H9 (cell line): ENCODE measurements around the gene ACBD3. TPM values are rescaled to one million over a fixed set of nuclear protein-coding genes. Genes with fewer than 3 reads are reported as not detected.

Experiments
- DNase-seq: peaks from one replicate; pipeline ENCODE4 v3.0.0-alpha.2; 2017
- H2AFZ ChIP-seq: one replicate; pipeline ENCODE4 v1.6.1; 2013; ENCODE audit warnings: mild to moderate bottlenecking, low read length, control low read depth, moderate library complexity
- H2AK5ac ChIP-seq: 2 replicates; pipeline ENCODE4 v1.6.1; 2013; ENCODE audit warnings: low read length, control low read depth, mixed read lengths; ENCODE audit not compliant: insufficient read length
- H2BK120ac ChIP-seq: one replicate; pipeline ENCODE4 v1.6.1; 2013; ENCODE audit warnings: low read depth, mild to moderate bottlenecking, low read length, control low read depth, inconsistent platforms; ENCODE audit not compliant: poor library complexity, severe bottlenecking
- H2BK12ac ChIP-seq: 2 replicates; pipeline ENCODE4 v1.6.1; 2013; ENCODE audit warnings: low read length, control low read depth, mixed read lengths, low read depth; ENCODE audit not compliant: insufficient read length
- H2BK15ac ChIP-seq: 2 replicates; pipeline ENCODE4 v1.6.1; 2013; ENCODE audit warnings: low read depth, low read length, control low read depth
- H2BK20ac ChIP-seq: one replicate; pipeline ENCODE4 v1.6.1; 2013; ENCODE audit warnings: low read depth, mild to moderate bottlenecking, low read length, control low read depth, inconsistent platforms; ENCODE audit not compliant: poor library complexity, severe bottlenecking
- H2BK5ac ChIP-seq: 2 replicates; pipeline ENCODE4 v1.6.1; 2013; ENCODE audit warnings: low read length, control low read depth, mixed read lengths; ENCODE audit not compliant: insufficient read length
- H3K14ac ChIP-seq: 2 replicates; pipeline ENCODE4 v1.6.1; 2013; ENCODE audit warnings: low read length, control low read depth; ENCODE audit not compliant: insufficient read depth
- H3K18ac ChIP-seq: 2 replicates; pipeline ENCODE4 v1.6.1; 2013; ENCODE audit warnings: low read depth, mild to moderate bottlenecking, mixed read lengths, low read length, control low read depth; ENCODE audit not compliant: insufficient read length
- H3K23ac ChIP-seq: 2 replicates; pipeline ENCODE4 v1.6.1; 2013; ENCODE audit warnings: low read length, control low read depth, mixed read lengths, low read depth; ENCODE audit not compliant: insufficient read length
- H3K23me2 ChIP-seq: 2 replicates; pipeline ENCODE4 v1.6.1; 2013; ENCODE audit warnings: low read depth, mild to moderate bottlenecking, mixed read lengths, low read length, control low read depth; ENCODE audit not compliant: insufficient read length, poor library complexity, severe bottlenecking
- H3K27ac ChIP-seq: 2 replicates; pipeline ENCODE4 v1.5.1; 2013; ENCODE audit warnings: low read length, control low read depth, mixed read lengths, low read depth; ENCODE audit not compliant: insufficient read length
- H3K27me3 ChIP-seq: 2 replicates; pipeline ENCODE4 v1.6.1; 2013; ENCODE audit warnings: low read length, control low read depth, inconsistent platforms; ENCODE audit not compliant: insufficient read depth
- H3K4ac ChIP-seq: 2 replicates; pipeline ENCODE4 v1.6.1; 2013; ENCODE audit warnings: low read depth, mild to moderate bottlenecking, control low read depth, inconsistent platforms, low read length, moderate library complexity
- H3K4me1 ChIP-seq: 2 replicates; pipeline ENCODE4 v1.6.1; 2013; ENCODE audit warnings: low read length, control low read depth, inconsistent platforms; ENCODE audit not compliant: insufficient read depth
- H3K4me2 ChIP-seq: 2 replicates; pipeline ENCODE4 v1.6.1; 2013; ENCODE audit warnings: low read length, control low read depth, mixed read lengths; ENCODE audit not compliant: insufficient read length, insufficient read depth
- H3K56ac ChIP-seq: 2 replicates; pipeline ENCODE4 v1.6.1; 2013; ENCODE audit warnings: low read depth, mild to moderate bottlenecking, mixed read lengths, low read length, control low read depth; ENCODE audit not compliant: insufficient read length
- H3K79me1 ChIP-seq: 2 replicates; pipeline ENCODE4 v1.6.1; 2013; ENCODE audit warnings: low read depth, mild to moderate bottlenecking, moderate library complexity, low read length, control low read depth, inconsistent platforms; ENCODE audit not compliant: insufficient read depth, poor library complexity, severe bottlenecking
- H3K79me2 ChIP-seq: 2 replicates; pipeline ENCODE4 v1.6.1; 2013; ENCODE audit warnings: low read length, control low read depth, inconsistent platforms; ENCODE audit not compliant: insufficient read depth
- H3K9ac ChIP-seq: 2 replicates; pipeline ENCODE4 v1.6.1; 2013; ENCODE audit warnings: low read length, control low read depth, mixed read lengths; ENCODE audit not compliant: insufficient read length; ENCODE audit errors: extremely low read depth
- H3K9me3 ChIP-seq: one replicate; pipeline ENCODE4 v1.6.1; 2013; ENCODE audit warnings: low read depth, low read length, inconsistent platforms; ENCODE audit not compliant: control insufficient read depth
- H3T11ph ChIP-seq: one replicate; pipeline ENCODE4 v1.6.1; 2013; ENCODE audit warnings: mild to moderate bottlenecking, low read length, control low read depth, inconsistent platforms
- H4K20me1 ChIP-seq: one replicate; pipeline ENCODE4 v1.6.1; 2013; ENCODE audit not compliant: control insufficient read depth, insufficient read length, insufficient read depth
- H4K5ac ChIP-seq: 2 replicates; pipeline ENCODE4 v1.6.1; 2013; ENCODE audit warnings: low read depth, mild to moderate bottlenecking, mixed read lengths, low read length, control low read depth; ENCODE audit not compliant: insufficient read length
- H4K8ac ChIP-seq: replicated peaks from 2 replicates; pipeline ENCODE4 v1.6.1; 2013; ENCODE audit warnings: low read length, control low read depth, mixed read lengths, low read depth; ENCODE audit not compliant: insufficient read length
- H4K91ac ChIP-seq: 2 replicates; pipeline ENCODE4 v1.6.1; 2013; ENCODE audit warnings: low read depth, mild to moderate bottlenecking, moderate library complexity, mixed read lengths, low read length, control low read depth; ENCODE audit not compliant: insufficient read length
- H3K27ac Mint-ChIP-seq, 3 experiments: 2 replicates in 2 of 3; 3 replicates in 1 of 3; pipeline ENCODE4 v1.8.0; 2020 to 2021; ENCODE audit warnings: mixed read lengths in 3 of 3, mild to moderate bottlenecking in 1 of 3, moderate library complexity in 1 of 3
- H3K27me3 Mint-ChIP-seq: 2 replicates; pipeline ENCODE4 v1.8.0; 2021; ENCODE audit warnings: low read depth, mild to moderate bottlenecking, moderate library complexity, mixed read lengths
- H3K36me3 Mint-ChIP-seq, 3 experiments: 2 replicates in 2 of 3; 3 replicates in 1 of 3; pipeline ENCODE4 v1.8.0; 2020 to 2021; ENCODE audit warnings: low read depth in 3 of 3, mixed read lengths in 3 of 3; ENCODE audit not compliant: insufficient read depth in 1 of 3
- H3K4me1 Mint-ChIP-seq, 2 experiments: 2 replicates each; pipeline ENCODE4 v1.8.0; 2020; ENCODE audit warnings: mixed read lengths in 2 of 2
- H3K4me3 Mint-ChIP-seq, 2 experiments: 2 replicates in 1 of 2; 3 replicates in 1 of 2; pipeline ENCODE4 v1.8.0; 2020 to 2021; ENCODE audit warnings: mild to moderate bottlenecking in 2 of 2, mixed read lengths in 2 of 2, moderate library complexity in 1 of 2
- H3K9me3 Mint-ChIP-seq, 2 experiments: 2 replicates in 1 of 2; 3 replicates in 1 of 2; pipeline ENCODE4 v1.8.0; 2020; ENCODE audit warnings: mild to moderate bottlenecking in 2 of 2, mixed read lengths in 2 of 2, moderate library complexity in 1 of 2
- CTCF ChIP-seq: fragments of 200-600 bp; sonication (generic); conservative IDR thresholded peaks from 3 replicates; pipeline ENCODE4 v1.8.0; 2021; ENCODE audit warnings: antibody characterized with exemption, mild to moderate bottlenecking
- WGBS: extraction: QIAGEN DNeasy Blood & Tissue Kit; methylation state at CpG from one replicate; pipeline ENCODE4 v1.1.7; 2013; ENCODE audit warnings: missing lambda C conversion rate, low lambda C conversion rate, mixed read lengths; ENCODE audit not compliant: insufficient read length; ENCODE audit errors: extremely low coverage; 5-methylcytosine and 5-hydroxymethylcytosine counted together
- total RNA-seq: library from RNA; stranded (reverse); gene quantifications from 2 replicates; pipeline ENCODE4 v1.2.1, GENCODE V29; 2021

Gene ACBD3
- total RNA-seq, 1 experiment from 2014 or later = 30.8 TPM

GRCh38 chr1:226187019-226187322 lies 430 bp upstream of the ACBD3 start:
- Histone ChIP-seq H3K9me3 (no peaks in the 10 kb centered on the region), H3K14ac (no peak overlapping the region), H4K91ac (no peak overlapping the region), H3K79me1 (peaks cover 8% of the 10 kb centered on the region), H3K4me1 (no peaks in the 10 kb centered on the region; the same call in 1 of the 2 replicates), H3K4me2 (peak overlapping the region; percentile 72), H2BK15ac (no peak overlapping the region), H3K27ac (no peak overlapping the region), H3K79me2 (peaks cover 11% of the 10 kb centered on the region; the same call in 1 of the 2 replicates), H2AK5ac (no peak overlapping the region), H2BK20ac (no peak overlapping the region), H3T11ph (no peak overlapping the region), H4K8ac (no peak overlapping the region), H3K9ac (no peak overlapping the region), H2BK5ac (no peak overlapping the region), H3K18ac (no peak overlapping the region), H2BK120ac (no peak overlapping the region), H4K5ac (no peak overlapping the region), H4K20me1 (no peaks in the 10 kb centered on the region), H3K23ac (no peak overlapping the region), H2AFZ (no peak overlapping the region), H3K23me2 (peaks cover 6% of the 10 kb centered on the region), H3K27me3 (no peaks in the 10 kb centered on the region), H3K4ac (no peak overlapping the region), H2BK12ac (no peak overlapping the region), H3K56ac (no peak overlapping the region)
- Mint-ChIP-seq H3K36me3 (peaks cover 0 to 12% (median 8%) of the 10 kb centered on the region in 3 experiments; a peak in 4 of 7 replicates), H3K9me3 (no peaks in the 10 kb centered on the region), H3K27ac (peak overlapping the region in 1 of 3 experiments; percentile 83; a peak in 3 of 7 replicates), H3K27me3 (no peaks in the 10 kb centered on the region), H3K4me3 (peak overlapping the region; percentile 91 to 95), H3K4me1 (peaks cover 22 to 23% of the 10 kb centered on the region in 2 experiments)
- no CpG with 5 or more reads among the region's 10 CpGs for WGBS
- no peak for DNase-seq
- no peak for TF ChIP-seq CTCF
